GM18505 (cell line): ENCODE data around the gene MYO7A.

Source experiments
- ATAC-seq: cut with Tn5 transposase; IDR thresholded peaks from one replicate; pipeline ENCODE4 v1.9.1; 2021; ENCODE audit not compliant: unreplicated experiment
- POLR2A ChIP-seq: IDR thresholded peaks from 4 replicates; pipeline ENCODE4 v1.6.1; 2011; ENCODE audit warnings: borderline replicate concordance; ENCODE audit not compliant: insufficient read depth, insufficient read length; ENCODE audit errors: extremely low read depth

The MYO7A gene

GRCh38 chr11:77213029-77213579 is 85.1 kb downstream of the MYO7A start:
- no peak for ATAC-seq
- TF ChIP-seq POLR2A = no peak

- TF ChIP-seq POLR2A = no peak
- ATAC-seq = no peak
These were observed 85.8 kb downstream of the MYO7A start for GRCh38 chr11:77213589-77214428.

GRCh38 chr11:77214557-77214956 is 86.5 kb downstream of the MYO7A start:
- TF ChIP-seq POLR2A = no peak
- ATAC-seq = no peak

- TF ChIP-seq POLR2A = no peak
- no peak for ATAC-seq
These were observed 87.1 kb downstream of the MYO7A start for GRCh38 chr11:77215106-77215505.

- ATAC-seq = no peak
- no peak for TF ChIP-seq POLR2A
These were observed 89.1 kb downstream of the MYO7A start for GRCh38 chr11:77217156-77217555.

GRCh38 chr11:77223797-77224196 is 95.8 kb downstream of the MYO7A start:
- ATAC-seq = no peak

GRCh38 chr11:77230878-77231605 is 103.0 kb downstream of the MYO7A start:
- no peak for ATAC-seq
- TF ChIP-seq POLR2A = no peak

More at GRCh38 chr11:77223797-77224196, 95.8 kb downstream of the MYO7A start:
- no peak for TF ChIP-seq POLR2A

GRCh38 chr11:77231800-77232199 is 103.8 kb downstream of the MYO7A start:
- ATAC-seq = no peak
- no peak for TF ChIP-seq POLR2A

GRCh38 chr11:77232242-77232641 is 104.2 kb downstream of the MYO7A start:
- TF ChIP-seq POLR2A = no peak
- ATAC-seq = no peak

GRCh38 chr11:77233011-77233410 is 105.0 kb downstream of the MYO7A start:
- TF ChIP-seq POLR2A = no peak
- no peak for ATAC-seq

GRCh38 chr11:77236901-77237300 is 108.9 kb downstream of the MYO7A start:
- no peak for ATAC-seq
- no peak for TF ChIP-seq POLR2A

GRCh38 chr11:77244277-77245027 is 116.4 kb downstream of the MYO7A start:
- ATAC-seq = no peak
- TF ChIP-seq POLR2A = no peak

- no peak for ATAC-seq
- no peak for TF ChIP-seq POLR2A
These were observed 121.4 kb downstream of the MYO7A start for GRCh38 chr11:77249427-77249826.

- no peak for TF ChIP-seq POLR2A
- ATAC-seq = no peak
These were observed 123.0 kb downstream of the MYO7A start for GRCh38 chr11:77250881-77251640.
